ENCODE data around the gene TMEM53. TPM values are rescaled to one million over a fixed set of nuclear protein-coding genes. Genes with fewer than 3 reads are reported as not detected.

TMEM53 gene
- total and polyA plus RNA-seq, 2 donors (not counting 3 experiments of a cell fraction or from before 2014, with no cell fraction given), result 5.3 to 16.5 TPM

DNA sequence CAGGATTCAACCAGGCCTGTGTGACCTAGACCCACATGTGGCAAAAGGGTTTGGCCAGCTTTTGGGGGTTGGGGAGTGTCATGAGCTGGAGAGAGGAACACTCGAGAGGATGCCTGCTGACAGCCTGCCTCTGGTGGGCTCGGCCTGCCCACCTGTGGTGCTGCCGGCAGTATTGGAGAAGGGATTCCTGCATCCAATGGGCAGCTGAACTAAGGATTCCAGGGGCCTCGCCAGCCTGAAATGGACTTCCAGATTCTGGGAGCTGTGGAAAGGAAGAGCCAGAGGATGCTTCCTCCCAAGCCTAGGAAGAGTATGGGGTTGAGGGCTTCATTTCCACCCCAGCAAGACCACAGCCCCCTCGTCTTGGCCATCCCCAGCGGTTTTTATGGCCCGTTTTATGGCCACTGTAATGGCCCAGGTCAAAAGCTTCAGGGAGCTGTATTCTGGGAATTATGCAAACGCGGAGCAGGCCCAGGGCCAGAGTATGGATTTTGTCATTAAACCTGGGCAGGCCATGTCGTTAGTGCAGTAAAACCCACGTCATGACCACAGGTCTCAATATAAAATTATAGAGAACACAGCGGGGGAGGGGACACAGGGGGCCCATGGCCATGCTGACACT lies 63.6 kb downstream of the TMEM53 start:
- POLR2A ChIA-PET, result no interaction called here
- CTCF ChIA-PET, result interaction anchor here (1.0 to 5.8 kb wide), 3 partner anchors 37 to 233 kb away, joined by 3 to 109 read pairs (median 12); no protein-coding TSS in a partner anchor

More for the DNA sequence above, 63.6 kb downstream of the TMEM53 start:
- no peak overlapping the region for H3K4me2 ChIP-seq (ENCODE audit: insufficient read depth, low read length)
- intact Hi-C loops (cut with micrococcal nuclease), result no loop called here
- no peak overlapping the region for H2AFZ ChIP-seq (ENCODE audit: low read depth, low read length)
- no peak overlapping the region for H3K27ac ChIP-seq (ENCODE audit: insufficient read depth, low read depth, low read length)
- H3K79me2 ChIP-seq (ENCODE audit: control insufficient read depth, insufficient read depth, low read length), result no peaks in the 10 kb centered on the region
- BruUV-seq (replicated peaks), result no TSS peak
- no peaks in the 10 kb centered on the region for H4K20me1 ChIP-seq (replicated peaks; ENCODE audit: control insufficient read depth, extremely low read depth, insufficient read depth, low read length)
- FAIRE-seq (no peak), DNase-seq (ENCODE audit: low read depth, low spot score) (no peak)
- no peaks in the 10 kb centered on the region for H3K9me3 ChIP-seq (replicated peaks; ENCODE audit: control insufficient read depth, insufficient read depth, low read length)
- dilution Hi-C loops (cut with MboI; ENCODE audit: extremely low pct_ligation_motif_present, low sequenced_read_pairs), result no loop called here
- H3K4me3 ChIP-seq (replicated peaks in 1 of 3; ENCODE audit: insufficient read depth in 1 of 3, low read depth in 1 of 3, low read length in 3 of 3), result no peak overlapping the region
- H3K4me1 ChIP-seq (ENCODE audit: control insufficient read depth, extremely low read depth, insufficient read depth, low read length), result no peaks in the 10 kb centered on the region
- H3K9me1 ChIP-seq (replicated peaks; ENCODE audit: control insufficient read depth, extremely low read depth, insufficient read depth, low read length), result no peaks in the 10 kb centered on the region
- peaks cover 15 to 16% of the 10 kb centered on the region in 2 experiments for H3K27me3 ChIP-seq (ENCODE audit: control insufficient read depth in 2 of 2, insufficient read depth in 2 of 2, low read length in 2 of 2)
- H3K9ac ChIP-seq (replicated peaks; ENCODE audit: extremely low read depth, insufficient read depth, low read length), result no peak overlapping the region
- TF ChIP-seq MYC (IDR thresholded peaks at IDR 0.05; ENCODE audit: low read depth, low read length), result no peak
- TF ChIP-seq POLR2A (IDR thresholded peaks at IDR 0.05; ENCODE audit: low read depth, low read length), result no peak
- TF ChIP-seq, protein P1, sequence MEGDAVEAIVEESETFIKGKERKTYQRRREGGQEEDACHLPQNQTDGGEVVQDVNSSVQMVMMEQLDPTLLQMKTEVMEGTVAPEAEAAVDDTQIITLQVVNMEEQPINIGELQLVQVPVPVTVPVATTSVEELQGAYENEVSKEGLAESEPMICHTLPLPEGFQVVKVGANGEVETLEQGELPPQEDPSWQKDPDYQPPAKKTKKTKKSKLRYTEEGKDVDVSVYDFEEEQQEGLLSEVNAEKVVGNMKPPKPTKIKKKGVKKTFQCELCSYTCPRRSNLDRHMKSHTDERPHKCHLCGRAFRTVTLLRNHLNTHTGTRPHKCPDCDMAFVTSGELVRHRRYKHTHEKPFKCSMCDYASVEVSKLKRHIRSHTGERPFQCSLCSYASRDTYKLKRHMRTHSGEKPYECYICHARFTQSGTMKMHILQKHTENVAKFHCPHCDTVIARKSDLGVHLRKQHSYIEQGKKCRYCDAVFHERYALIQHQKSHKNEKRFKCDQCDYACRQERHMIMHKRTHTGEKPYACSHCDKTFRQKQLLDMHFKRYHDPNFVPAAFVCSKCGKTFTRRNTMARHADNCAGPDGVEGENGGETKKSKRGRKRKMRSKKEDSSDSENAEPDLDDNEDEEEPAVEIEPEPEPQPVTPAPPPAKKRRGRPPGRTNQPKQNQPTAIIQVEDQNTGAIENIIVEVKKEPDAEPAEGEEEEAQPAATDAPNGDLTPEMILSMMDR (IDR thresholded peaks at IDR 0.05; ENCODE audit: extremely low read depth in 1 of 2, insufficient read depth in 1 of 2, low read depth in 1 of 2, low read length in 2 of 2), result no peak
- TF ChIP-seq JUN (IDR thresholded peaks at IDR 0.05; ENCODE audit: borderline replicate concordance, insufficient read depth, insufficient read length, low read depth), result no peak
- TF ChIP-seq POLR2AphosphoS5 (IDR thresholded peaks at IDR 0.05; ENCODE audit: insufficient read depth, low read depth, low read length), result no peak
- TF ChIP-seq EZH2 (IDR thresholded peaks at IDR 0.05; ENCODE audit: borderline replicate concordance, low read depth, low read length, severe bottlenecking), result no peak
- TF ChIP-seq GATA2 (IDR thresholded peaks at IDR 0.05; ENCODE audit: insufficient read depth, insufficient read length, low read depth, low read length), result no peak
- no peak for TF ChIP-seq MAX (IDR thresholded peaks at IDR 0.05; ENCODE audit: insufficient read depth, insufficient read length)
- TF ChIP-seq FOS (IDR thresholded peaks at IDR 0.05; ENCODE audit: borderline replicate concordance, insufficient read depth, low read length), result no peak
- no peaks in the 10 kb centered on the region for H3K36me3 ChIP-seq (ENCODE audit: control insufficient read depth in 2 of 2, extremely low read depth in 1 of 2, insufficient read depth in 2 of 2, low read length in 2 of 2)

Measured in endothelial cell of umbilical vein (primary cell).